Fibroblast of skin of abdomen (primary cell): Measurements from ENCODE around the gene OPCML.

Experiments
- DNase-seq: peaks from one replicate; pipeline ENCODE4 v3.0.0-alpha.2; 2013

The OPCML gene

DNA sequence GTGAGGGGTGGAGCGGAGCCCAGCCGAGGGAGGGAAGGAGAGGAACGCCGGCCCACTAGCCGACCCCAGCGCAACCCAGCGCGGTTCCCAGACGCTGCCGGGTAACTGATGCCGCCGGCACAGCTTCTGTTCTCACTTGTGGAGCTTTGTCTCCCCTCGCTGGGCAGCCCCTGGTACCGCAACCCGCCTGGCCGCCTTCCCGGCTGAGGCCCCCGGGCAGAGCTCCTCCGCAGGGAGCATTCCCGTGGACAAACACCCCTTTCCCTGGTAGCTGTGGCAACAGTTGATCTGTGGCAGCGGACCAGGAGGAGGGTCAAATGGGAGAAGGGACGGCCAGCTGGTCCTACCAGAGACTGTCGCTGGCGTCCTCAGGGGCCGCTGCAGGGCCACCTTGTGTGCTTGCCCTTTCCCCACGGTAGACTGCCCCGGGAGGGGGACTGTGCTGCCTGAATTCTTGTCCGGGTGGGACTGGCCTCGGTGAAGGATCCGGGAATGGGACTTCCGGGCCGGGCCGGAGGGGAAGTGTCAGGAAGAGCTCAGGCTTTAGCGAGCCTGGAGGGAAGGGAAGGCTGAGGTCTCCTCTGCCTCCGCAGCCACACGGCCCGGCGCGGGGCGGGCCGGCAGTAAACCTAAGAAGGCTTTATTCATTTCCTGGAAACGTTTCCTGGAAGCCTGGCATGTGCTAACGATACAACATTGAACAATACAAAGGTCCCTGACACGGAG is 468.0 kb downstream of the OPCML start:
- DNase-seq = peak; percentile 85

DNA sequence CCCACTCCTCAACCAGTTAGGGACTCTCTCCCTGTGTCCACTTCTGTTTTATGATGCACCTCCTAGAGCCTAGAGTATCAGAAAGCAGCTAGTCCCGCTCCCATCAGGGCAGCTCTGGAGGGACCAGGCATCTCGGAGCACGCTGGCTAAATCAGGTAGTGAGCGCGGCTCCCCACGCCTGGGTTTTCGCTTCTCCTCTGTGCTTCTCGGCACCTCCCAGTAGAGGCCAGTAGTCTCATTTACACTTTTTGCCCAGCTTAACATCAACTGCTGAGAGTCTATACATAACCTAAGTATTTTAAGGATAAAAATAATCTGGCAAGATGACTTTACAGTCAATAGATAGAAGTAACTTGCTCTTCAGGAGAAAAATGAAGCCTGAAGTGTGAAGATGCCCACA is 473.8 kb downstream of the OPCML start:
- DNase-seq = no peak

DNA sequence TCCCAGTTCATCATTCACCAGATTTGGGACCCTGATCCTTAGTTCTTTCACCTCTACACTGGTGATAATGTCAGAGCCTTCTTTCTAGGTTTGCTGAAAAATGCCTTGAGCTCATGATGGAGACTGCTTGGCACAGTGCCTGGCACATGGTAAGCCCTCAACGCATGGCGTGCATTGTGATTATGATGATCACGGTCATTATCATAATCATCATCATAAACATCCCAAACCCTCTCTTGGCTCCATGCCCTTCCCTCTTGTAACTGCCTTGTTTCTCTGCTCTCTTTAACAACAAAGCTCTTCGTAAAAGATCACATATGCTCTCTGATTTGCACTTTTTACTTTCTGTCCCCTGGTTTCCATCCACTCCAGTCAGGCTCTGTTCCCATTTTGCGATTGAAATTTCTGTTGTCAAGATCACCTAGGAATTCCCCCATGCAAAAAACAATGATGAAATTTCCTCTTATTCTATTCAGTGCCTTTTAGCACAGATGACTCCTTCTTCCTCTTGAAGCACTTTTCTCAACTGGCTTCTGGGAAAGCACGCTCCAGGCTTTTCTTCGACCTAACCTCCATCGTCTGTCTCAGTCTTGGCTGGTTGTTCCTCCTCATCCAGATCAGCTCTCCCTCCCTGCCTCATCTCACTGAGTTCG is 479.1 kb downstream of the OPCML start:
- no peak for DNase-seq

DNA sequence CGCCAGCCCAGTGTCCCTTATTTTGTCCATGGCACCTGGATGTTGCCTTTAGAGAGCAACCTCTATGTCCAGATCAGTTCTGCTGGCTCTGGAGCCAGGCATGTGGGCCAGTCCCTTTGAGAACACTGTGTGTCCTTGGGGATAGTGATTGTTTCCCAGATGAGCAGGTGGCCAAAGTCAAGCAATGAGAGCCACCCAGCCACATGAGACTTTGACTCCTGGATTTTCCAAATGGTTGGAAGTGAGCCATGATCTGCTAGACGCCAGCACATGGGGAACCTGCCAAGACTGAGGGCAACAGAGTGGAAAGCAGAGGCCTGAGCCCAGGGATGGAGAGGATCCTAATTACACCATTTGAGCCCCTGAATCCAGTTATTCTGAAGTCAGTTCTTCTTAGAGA is 479.8 kb downstream of the OPCML start:
- DNase-seq = no peak

DNA sequence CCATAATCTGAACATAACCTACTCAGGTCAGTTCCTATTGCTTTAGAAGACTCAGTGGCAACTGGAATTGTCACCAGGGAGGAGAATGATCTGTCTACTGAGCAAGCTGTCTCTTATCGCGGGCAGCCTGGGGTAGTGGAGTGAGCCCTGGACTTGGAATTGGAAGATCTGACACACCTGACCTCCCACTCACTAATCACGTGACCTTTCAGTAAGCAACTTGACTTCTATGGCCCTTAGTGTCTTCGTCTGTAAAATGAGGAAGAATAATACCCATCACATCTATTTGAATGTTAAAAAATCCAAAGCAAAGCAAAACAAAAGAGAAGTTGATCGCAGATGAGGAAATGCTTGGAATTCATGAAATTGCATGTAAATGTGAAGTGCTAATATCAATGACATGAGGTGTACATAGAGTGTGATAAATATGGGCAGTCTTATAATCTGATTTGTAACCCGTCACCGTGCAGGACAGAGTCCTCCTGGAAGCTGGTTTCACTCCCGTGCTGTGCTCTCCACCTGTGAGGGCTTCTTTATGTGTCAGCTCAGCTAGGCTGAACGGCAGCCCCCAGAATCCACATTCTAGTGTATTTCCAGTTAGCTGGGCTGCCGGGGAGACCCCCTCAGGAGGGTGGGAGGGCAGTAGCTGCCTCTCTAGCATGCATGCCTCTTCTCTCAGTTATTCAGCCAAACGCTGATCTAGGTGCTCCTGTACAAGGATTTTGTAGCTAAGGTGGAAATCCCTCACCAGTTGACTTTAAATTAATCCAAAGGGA is 482.9 kb downstream of the OPCML start:
- no peak for DNase-seq

DNA sequence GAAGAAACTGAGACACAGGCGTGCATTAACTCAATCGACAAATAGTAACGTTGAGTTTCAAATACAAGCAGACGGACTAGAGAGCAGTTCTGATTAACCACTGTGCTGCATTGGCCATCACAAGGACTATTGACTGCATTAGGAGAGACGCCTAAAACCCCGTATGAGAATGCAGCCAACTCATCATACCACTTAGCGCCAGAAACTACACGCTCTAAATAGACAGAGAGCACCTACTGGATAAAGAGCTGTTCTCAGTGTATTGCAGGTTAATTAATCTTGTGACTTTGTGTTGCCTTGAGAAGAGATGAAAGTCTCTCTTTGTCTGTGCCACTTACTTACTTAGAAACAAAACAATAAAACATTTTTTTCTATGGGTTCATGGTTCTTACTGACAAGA is 484.0 kb downstream of the OPCML start:
- DNase-seq = no peak

DNA sequence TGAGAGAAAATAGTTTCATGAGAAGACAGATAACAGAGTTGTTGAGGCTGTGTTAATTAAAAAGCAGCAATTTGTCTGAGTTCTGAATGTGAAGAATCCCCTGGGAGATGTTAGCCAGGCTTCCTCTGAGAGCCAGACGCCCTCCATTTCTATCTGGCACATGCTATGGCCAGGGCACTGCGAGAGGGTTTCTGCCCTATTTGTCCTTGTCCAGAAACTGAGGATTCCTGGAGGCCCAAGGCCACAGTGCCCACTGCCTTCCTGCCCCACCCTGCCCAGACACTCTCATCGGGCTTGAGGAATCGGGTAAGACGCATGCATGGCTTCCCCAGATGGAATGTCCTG is 484.6 kb downstream of the OPCML start:
- DNase-seq = no peak

DNA sequence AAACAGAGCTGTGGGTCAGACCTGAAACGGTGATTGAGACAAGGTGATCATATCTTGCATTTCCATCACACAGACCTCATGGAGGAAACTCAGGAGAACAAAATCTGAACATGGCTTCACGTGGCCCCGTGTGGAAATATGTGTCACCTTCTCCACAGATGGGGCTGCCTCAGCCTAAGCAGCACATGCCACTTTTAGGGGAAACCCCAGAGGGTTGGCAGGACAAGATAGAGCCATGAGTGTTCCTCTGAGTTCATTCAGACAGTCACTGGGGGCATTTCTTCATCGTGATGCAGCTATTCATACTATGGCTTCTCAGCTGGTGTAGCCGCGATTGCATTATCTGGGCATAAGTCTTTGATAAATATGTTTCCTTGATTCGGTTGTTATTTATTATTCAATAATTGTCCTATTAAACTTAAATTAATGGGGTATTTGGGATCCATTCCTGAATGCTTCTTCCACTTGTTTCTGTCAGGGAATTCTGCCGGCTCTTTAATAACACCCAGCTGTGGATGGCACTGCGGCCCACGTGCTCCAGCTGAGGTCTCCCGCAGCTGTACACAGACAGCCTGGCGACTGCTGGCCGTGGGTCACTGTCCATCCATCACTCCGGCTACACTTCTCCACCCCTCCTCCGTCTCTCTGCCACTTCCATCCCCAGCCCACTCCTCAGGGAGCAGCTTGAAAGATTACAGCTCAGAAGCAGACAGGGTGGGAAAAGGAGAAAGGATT is 485.1 kb downstream of the OPCML start:
- no peak for DNase-seq

DNA sequence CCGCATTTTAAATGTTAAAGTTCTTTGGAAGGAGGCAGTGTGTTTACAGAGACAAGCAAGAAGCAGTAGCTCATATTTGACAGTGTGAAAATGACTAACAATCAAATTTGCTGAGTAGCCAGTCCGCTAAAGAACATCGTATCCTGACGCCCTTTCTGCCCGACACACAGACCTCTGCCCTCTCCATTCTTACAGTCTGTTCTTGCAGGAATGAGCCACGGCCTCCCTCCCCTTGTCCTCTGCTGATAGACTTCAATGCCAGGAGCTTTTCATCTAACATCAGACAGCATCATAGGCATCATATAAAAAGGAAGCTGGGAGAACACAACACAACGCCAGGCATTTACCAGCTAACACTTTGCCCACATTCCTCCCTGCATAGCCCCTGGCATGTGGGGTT is 486.0 kb downstream of the OPCML start:
- no peak for DNase-seq

DNA sequence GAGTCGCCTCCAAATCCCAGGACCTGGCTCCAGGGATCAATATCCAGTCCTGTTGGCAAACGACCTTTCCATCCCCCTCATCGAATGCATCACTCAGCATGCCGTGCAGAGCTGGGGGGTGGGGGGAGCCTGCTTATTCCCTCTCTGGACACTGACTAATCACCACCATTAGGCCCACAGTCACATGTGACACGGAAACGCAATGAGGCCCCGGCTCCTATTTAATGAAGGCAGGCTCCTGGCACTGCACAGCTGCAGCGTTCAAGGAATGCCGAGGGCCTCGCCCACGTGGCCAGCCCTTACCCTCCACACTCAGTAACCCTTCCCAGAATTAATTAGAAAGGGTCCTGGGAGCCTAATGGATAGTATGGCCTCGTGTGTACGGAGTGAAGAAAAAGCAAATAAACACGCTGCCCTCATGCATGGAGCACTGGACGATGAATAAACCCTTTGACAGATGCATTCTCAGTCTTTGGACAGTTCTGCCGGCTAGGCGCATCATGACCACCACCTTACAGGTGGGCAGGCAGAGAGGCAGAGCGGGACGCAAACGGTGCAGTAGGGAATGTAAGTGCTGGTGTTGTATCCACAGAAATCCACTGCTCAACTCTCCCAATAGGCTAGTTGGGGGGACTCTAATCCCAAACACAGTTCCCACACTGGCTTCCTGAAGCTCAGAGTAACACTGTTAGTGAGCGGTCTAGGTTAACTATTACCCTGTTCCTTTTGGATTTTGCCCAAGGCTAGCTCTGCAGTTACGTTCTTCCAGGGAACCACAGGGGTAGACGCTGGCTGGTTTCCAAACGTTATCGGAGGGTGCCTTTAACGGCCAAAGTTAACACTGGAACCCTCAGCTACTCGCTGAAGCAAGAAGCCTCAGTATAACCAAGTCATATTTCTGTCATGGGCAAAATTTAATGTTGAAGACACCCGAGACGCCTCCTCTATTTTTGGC is 490.1 kb downstream of the OPCML start:
- DNase-seq = peak; percentile 18

DNA sequence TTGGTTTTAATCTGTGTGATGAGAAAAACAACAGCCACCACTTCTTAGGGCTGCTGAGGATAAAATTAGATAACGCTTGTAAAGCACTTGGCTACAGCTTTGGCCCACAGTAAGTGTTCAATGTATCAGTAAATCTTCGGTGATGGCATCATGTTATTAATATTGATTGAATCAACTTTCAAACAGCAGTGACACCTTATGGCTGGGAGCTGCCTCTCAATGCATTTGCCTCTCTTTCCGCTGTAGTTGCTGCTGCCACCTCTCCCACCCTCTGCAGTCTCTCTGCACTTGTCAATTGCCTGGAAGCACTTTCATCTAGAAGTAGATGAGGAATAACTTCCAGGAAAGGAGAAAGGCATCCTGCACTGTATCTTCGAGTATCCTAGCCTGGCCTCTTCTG is 491.1 kb downstream of the OPCML start:
- peak; percentile 18 for DNase-seq

DNA sequence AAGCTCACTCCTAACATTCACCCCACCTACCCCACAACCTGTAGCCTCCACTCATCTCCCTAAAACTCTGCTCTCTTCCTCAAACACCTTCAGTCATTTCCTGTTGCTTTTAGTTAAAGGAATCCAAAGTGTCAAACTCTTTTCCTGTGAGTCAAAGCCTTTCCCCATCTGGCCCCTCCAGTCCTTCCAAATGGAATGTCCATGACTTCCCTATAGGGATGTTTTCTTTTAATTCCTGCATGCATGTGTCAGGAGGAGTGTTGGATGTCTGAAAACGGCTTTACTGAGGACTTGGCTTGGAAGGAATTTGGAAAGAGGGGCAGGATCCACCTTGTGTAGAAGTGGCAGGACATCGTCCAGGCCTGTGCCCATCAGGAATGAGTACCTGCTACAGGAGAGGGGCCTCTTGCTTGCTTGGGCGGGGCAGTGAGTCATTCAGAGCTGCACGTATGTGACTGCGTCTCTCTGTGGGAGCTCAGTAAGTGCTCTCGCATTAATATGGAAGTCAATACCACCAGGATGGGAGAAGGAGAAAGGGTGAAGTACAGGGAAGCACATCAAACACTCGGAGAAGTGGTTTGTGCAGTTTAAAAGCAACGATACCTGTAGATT is 491.9 kb downstream of the OPCML start:
- peak; percentile 89 for DNase-seq

DNA sequence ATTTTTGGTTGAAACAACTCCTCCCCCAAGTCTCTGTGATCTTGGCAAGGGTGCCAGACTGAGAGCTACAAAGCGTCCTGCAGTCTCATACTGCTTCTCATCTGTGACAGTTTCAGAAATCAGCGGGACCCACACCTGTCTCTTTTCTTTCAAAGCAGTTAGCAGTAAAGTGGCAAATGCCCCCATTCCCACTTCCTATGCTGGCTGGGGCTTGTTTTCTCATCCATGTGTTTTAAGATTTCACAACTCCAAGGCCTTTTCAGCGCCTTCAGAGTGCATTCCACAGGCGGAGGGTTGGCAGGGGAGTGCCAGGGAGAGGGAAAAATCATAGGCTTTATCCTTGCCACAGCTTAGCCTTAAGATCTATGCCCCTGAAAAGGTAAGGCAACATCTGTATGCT is 493.5 kb downstream of the OPCML start:
- peak; percentile 26 for DNase-seq

DNA sequence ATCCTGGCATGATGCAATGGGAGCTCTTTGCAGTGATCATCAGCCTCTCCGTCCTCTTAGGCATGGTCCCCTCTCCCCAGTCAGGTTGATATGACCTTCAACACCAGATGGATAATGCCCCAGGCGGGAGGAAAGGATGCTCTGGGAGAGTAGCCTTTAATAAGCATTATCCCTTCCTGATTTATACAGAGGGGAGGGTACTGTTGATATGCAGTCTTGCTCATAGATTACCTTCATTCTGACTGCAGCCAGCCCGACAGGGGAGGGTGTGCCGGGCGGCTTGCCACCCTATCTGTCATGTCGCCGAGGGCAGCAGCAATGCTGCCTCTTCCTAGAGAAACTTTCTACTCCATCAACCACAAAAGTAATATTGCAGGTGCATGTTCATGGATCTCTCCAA is 497.4 kb downstream of the OPCML start:
- no peak for DNase-seq

DNA sequence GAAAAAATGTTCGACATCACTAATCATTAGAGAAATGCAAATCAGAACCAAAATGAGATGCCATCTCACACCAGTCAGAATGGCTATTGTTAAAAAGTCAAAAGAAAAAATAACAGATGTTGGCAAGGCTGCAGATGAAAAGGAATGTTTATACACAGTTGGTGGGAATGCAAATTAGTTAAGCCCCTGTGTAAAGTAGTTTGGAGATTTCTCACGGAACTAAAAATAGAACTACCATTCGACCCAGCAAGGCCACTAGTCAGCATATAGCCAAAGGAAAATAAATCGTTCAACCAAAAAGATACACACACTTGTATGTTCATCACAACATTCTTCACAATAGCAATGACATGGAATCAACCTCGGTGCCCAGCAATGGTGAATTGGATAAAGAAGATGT is 503.2 kb downstream of the OPCML start:
- DNase-seq = no peak

DNA sequence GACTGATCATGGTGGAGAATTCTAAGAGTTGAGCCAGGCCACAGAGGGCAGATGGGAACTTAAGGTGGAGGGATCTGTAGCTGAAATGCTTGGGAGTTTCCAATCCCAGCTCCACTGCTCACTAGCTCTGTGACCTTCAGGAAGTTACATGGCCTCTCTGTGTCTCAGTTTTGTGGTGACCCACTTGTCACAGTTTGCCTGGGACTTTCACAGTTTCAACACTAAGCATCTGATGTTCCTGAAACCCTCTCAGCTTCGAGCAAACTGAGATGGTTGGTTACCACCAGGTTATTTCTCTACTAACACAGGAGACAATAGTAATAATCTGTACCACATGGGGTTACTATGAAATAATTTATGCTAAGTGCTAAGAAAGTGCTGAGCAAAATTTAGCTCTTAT is 505.3 kb downstream of the OPCML start:
- DNase-seq = no peak

DNA sequence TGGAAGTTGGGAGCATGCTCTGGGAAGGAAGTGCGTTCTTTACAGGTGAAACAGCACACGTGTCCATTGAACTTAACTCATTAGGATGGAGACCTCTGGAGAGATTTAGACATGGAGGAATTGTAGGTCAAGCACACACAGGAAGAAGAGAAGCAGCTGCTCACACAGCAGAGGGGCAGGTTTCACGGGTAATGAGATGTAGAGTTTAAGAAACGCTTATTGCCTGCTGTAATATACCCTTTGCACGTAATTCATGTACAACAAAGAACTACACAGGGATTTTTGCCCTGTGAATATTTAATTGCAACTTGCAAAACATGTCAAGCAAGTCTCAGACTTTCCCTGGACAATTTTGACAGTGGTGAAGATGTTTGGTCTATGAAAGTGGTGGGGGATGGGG is 508.0 kb downstream of the OPCML start:
- DNase-seq = no peak

DNA sequence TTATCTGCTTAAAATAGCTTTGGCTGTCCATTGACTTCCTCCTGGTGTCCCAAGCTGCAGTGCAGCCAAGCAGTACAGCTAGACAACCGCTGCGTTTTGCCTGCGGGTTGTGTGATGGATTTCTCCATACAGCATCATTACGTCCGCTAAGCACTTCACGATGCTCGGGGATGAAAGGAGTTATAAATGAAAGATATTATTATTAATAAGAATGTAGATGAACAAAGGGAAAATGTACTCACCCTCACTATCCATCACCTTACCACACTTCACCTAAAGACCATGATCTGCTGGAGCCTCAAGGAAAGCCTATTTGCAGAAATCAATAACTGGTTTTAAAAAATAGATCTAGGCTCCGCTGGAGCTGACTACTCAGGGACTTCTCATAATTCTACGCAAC is 509.1 kb downstream of the OPCML start:
- no peak for DNase-seq

DNA sequence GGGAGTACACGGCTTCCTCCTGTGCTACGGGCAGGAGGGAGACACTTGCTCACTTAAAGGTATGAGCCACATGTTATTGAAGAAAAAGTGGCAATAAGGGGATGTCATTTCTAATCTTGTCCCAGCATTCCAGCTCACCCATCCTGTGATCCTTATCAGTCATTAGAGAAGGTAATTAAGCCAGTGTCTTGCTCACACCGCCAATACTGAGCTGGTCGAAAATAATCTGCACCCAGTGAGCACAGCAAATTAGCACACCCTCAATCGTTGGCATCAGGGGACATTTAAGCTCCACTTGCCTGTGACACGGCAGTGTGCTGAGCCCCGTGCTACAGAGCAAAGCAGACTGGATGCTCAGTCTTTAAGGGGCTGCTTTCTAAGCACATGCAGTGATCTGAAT is 510.7 kb downstream of the OPCML start:
- no peak for DNase-seq

DNA sequence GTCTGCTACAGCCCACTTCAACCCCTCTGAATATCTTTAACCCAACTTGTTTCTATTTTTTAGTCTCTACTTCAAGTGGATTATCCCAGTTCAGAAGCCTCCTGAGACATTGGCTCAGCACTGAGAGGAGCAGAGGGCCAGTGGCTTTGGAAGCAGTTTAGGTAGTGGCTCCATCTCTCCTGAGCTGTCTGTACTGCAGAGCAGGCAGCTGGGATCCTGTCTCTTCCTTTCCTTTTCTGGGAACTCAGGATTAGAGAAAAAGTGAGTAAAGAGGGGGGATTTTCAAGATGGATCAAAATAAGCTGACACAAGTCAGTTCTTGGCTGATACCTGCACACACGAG is 512.0 kb downstream of the OPCML start:
- DNase-seq = no peak

DNA sequence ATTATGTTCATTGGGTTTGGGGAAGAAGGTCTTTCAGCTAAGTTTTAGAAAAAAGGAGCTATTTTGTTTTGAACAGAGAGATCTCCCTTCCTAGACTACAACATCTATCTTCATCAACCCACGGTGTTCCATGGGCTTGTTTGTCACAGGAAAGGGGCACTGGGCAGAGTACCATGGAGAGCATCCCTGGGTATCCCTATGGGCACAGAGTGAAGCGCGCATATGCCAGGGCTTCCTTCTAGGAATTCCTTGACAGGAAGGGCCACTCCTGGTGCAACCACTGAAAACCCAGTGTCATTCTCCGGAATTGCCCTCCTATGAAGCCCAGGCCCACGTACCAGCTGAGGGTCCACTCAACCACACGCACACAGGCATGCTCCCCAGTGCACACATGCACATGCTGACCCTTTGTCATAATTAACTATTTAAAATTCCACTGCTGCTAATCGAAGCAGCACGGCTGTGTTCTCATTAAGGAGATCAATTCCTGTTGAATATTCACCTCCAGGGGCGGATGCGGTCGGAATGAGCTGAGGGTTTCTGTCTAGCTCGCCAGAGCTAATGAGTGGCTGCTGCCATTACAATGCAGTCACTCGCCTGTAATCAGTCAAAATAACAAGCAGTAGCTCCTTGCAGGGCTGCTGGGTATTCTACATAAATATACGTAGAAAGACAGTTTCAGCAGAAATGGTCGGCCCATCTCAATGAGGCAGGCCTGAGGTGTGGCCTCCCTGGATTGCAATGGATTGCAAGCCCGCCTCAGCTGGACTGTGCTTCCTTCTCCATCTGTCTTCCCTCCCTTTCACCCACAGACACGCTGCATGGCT is 512.5 kb downstream of the OPCML start:
- DNase-seq = no peak
